Endothelial cell of umbilical vein (primary cell): Measurements from ENCODE around the gene CHD6. TPM values are rescaled to one million over a fixed set of nuclear protein-coding genes. Genes with fewer than 3 reads are reported as not detected.

Experiments used
- BruUV-seq: library from RNA; stranded (reverse); fragments of 400-500 nt; replicated peaks from 2 replicates; lab custom pipeline; 2021; lab: Mats Ljungman, UMichigan
- CTCF ChIA-PET: fragments of 300-600, 350-600 bp; sonication (Branson Sonifier 250); formaldehyde crosslinking; loops from one replicate; lab custom pipeline; 2021; ENCODE audit warnings: antibody characterized with exemption, inconsistent platforms; lab: Charles Lee
- POLR2A ChIA-PET: fragments of 300-600, 350-600 bp; sonication (Branson Sonifier 250); formaldehyde crosslinking; loops from one replicate; lab custom pipeline; 2021; ENCODE audit warnings: antibody characterized with exemption, inconsistent platforms; lab: Charles Lee
- DNase-seq: peaks from one replicate; pipeline ENCODE4 v3.0.0-alpha.2; 2011; ENCODE audit warnings: low read depth, low spot score
- FAIRE-seq: peaks from 2 replicates; lab custom pipeline; 2011; peaks lifted over from hg19 to GRCh38; lab: Jason Lieb, UNC
- H2AFZ ChIP-seq: 2 replicates; pipeline ENCODE4 v1.6.0; 2012; ENCODE audit warnings: low read depth, low read length, control low read depth, inconsistent platforms
- H3K27ac ChIP-seq: 2 replicates; pipeline ENCODE4 v1.5.1; 2011; ENCODE audit warnings: low read depth, mild to moderate bottlenecking, control low read depth, low read length, moderate library complexity; ENCODE audit not compliant: insufficient read depth
- H3K27me3 ChIP-seq, 2 experiments: 2 replicates each; pipeline versions ENCODE4 v1.6.0 to v1.6.1; 2011; ENCODE audit warnings: low read length in 2 of 2, mixed read lengths in 1 of 2; ENCODE audit not compliant: control insufficient read depth in 2 of 2, insufficient read depth in 2 of 2
- H3K36me3 ChIP-seq, 2 experiments: 2 replicates in 1 of 2; 3 replicates in 1 of 2; pipeline ENCODE4 v1.5.1; 2011; ENCODE audit warnings: low read length in 2 of 2, mild to moderate bottlenecking in 1 of 2, moderate library complexity in 1 of 2; ENCODE audit not compliant: control insufficient read depth in 2 of 2, insufficient read depth in 2 of 2; ENCODE audit errors: extremely low read depth in 1 of 2
- H3K4me1 ChIP-seq: 3 replicates; pipeline ENCODE4 v1.5.1; 2011; ENCODE audit warnings: mild to moderate bottlenecking, low read length; ENCODE audit not compliant: control insufficient read depth, insufficient read depth; ENCODE audit errors: extremely low read depth
- H3K4me2 ChIP-seq: 2 replicates; pipeline ENCODE4 v1.6.1; 2011; ENCODE audit warnings: low read length, control low read depth, mixed read lengths; ENCODE audit not compliant: insufficient read depth
- H3K4me3 ChIP-seq, 3 experiments: fragments of 200-600 bp in 1 of 3; sonication (generic), shearing (Covaris generic) in 1 of 3; replicated peaks in 1 of 3; 2 replicates each; pipeline ENCODE4 v1.5.1; 2011 to 2016; ENCODE audit warnings: control low read depth in 3 of 3, low read length in 3 of 3, mild to moderate bottlenecking in 2 of 3, inconsistent platforms in 1 of 3, low read depth in 1 of 3, moderate library complexity in 1 of 3; ENCODE audit not compliant: insufficient read depth in 1 of 3
- H3K79me2 ChIP-seq: 2 replicates; pipeline ENCODE4 v1.6.0; 2012; ENCODE audit warnings: low read length, inconsistent platforms; ENCODE audit not compliant: control insufficient read depth, insufficient read depth
- H3K9ac ChIP-seq: replicated peaks from 2 replicates; pipeline ENCODE3; 2011; ENCODE audit warnings: low read length, control low read depth; ENCODE audit not compliant: insufficient read depth; ENCODE audit errors: extremely low read depth
- H3K9me1 ChIP-seq: replicated peaks from 3 replicates; pipeline ENCODE4 v1.6.0; 2011; ENCODE audit warnings: mild to moderate bottlenecking, low read length; ENCODE audit not compliant: control insufficient read depth, insufficient read depth; ENCODE audit errors: extremely low read depth
- H3K9me3 ChIP-seq: replicated peaks from 2 replicates; pipeline ENCODE4 v1.5.1; 2012; ENCODE audit warnings: low read length, inconsistent platforms; ENCODE audit not compliant: control insufficient read depth, insufficient read depth
- H4K20me1 ChIP-seq: replicated peaks from 2 replicates; pipeline ENCODE3; 2011; ENCODE audit warnings: mild to moderate bottlenecking, low read length; ENCODE audit not compliant: control insufficient read depth, insufficient read depth; ENCODE audit errors: extremely low read depth
- CTCF ChIP-seq, 2 donors: IDR thresholded peaks; 1 replicate in 1 of 2; 2 replicates in 1 of 2; pipeline ENCODE4 v1.5.1; 2011; ENCODE audit warnings: low read length in 2 of 2, mild to moderate bottlenecking in 2 of 2, moderate library complexity in 2 of 2, control low read depth in 1 of 2, inconsistent platforms in 1 of 2, low read depth in 1 of 2; ENCODE audit not compliant: insufficient read depth in 1 of 2; ENCODE audit errors: extremely low read depth in 1 of 2
- EZH2 ChIP-seq: IDR thresholded peaks from 2 replicates; pipeline ENCODE4 v1.6.1; 2012; ENCODE audit warnings: borderline replicate concordance, low read depth, mild to moderate bottlenecking, moderate library complexity, low read length, inconsistent platforms; ENCODE audit not compliant: severe bottlenecking
- FOS ChIP-seq: IDR thresholded peaks from 2 replicates; pipeline ENCODE4 v1.6.1; 2011; ENCODE audit warnings: mild to moderate bottlenecking, low read length, moderate library complexity, borderline replicate concordance; ENCODE audit not compliant: insufficient read depth
- GATA2 ChIP-seq: IDR thresholded peaks from 2 replicates; pipeline ENCODE4 v1.7.0; 2011; ENCODE audit warnings: low read depth, mild to moderate bottlenecking, moderate library complexity, mixed read lengths, low read length; ENCODE audit not compliant: insufficient read length, insufficient read depth
- JUN ChIP-seq: IDR thresholded peaks from 2 replicates; pipeline ENCODE4 v1.6.1; 2011; ENCODE audit warnings: borderline replicate concordance, low read depth; ENCODE audit not compliant: insufficient read length, insufficient read depth
- MYC ChIP-seq: IDR thresholded peaks from one replicate; pipeline ENCODE4 v1.6.1; 2011; ENCODE audit warnings: mild to moderate bottlenecking, low read depth, low read length
- POLR2A ChIP-seq: IDR thresholded peaks from 2 replicates; pipeline ENCODE4 v1.6.1; 2012; ENCODE audit warnings: low read depth, mild to moderate bottlenecking, control low read depth, low read length
- POLR2AphosphoS5 ChIP-seq: IDR thresholded peaks from 2 replicates; pipeline ENCODE4 v1.6.1; 2012; ENCODE audit warnings: low read depth, mild to moderate bottlenecking, control low read depth, low read length, moderate library complexity; ENCODE audit not compliant: insufficient read depth
- dilution Hi-C: fragments of 300-500 bp; cut with MboI; formaldehyde crosslinking; loops from one replicate; pipeline ENCODE4 v1.15.0; 2019; ENCODE audit warnings: low sequenced_read_pairs; ENCODE audit not compliant: extremely low pct_ligation_motif_present
- intact Hi-C: fragments of 100-400 bp; cut with micrococcal nuclease; formaldehyde crosslinking; loops from one replicate; pipeline ENCODE4 v1.10.0; 2022
- polyA plus RNA-seq, 4 experiments: library from polyadenylated mRNA; depleted of rRNA in 3 of 4; stranded (reverse) in 3 of 4; unstranded in 1 of 4; fragments of >200 nt; gene quantifications; 2 replicates each; pipeline versions ENCODE4 v1.2.1 to v1.2.3, GENCODE V29; 2011 to 2012; ENCODE audit warnings: missing spikeins in 1 of 4
- total RNA-seq: library from RNA; stranded (reverse); gene quantifications from 2 replicates; pipeline ENCODE4 v1.2.3, GENCODE V29; 2021
- TF ChIP-seq, protein P1 (sequence below): IDR thresholded peaks from 2 replicates; pipeline ENCODE4 v1.6.1; 2011; ENCODE audit not compliant: insufficient read depth, insufficient read length

The CHD6 gene
- total and polyA plus RNA-seq, 2 donors (not counting 3 experiments of a cell fraction or from before 2014, with no cell fraction given): 7.2 to 33.7 TPM

GRCh38 chr20:41601742-41602141 is 16.4 kb downstream of the CHD6 start:
- ChIA-PET CTCF (no interaction called here), POLR2A (no interaction called here)
- Histone ChIP-seq H3K36me3 (no peaks in the 10 kb centered on the region), H4K20me1 (peaks cover 5% of the 10 kb centered on the region), H3K4me2 (no peak overlapping the region), H3K27ac (no peak overlapping the region), H3K9me3 (peaks cover 3% of the 10 kb centered on the region), H2AFZ (no peak overlapping the region), H3K9me1 (peaks cover 3% of the 10 kb centered on the region), H3K4me3 (no peak overlapping the region), H3K27me3 (no peaks in the 10 kb centered on the region), H3K9ac (no peak overlapping the region), H3K79me2 (peaks cover 37% of the 10 kb centered on the region), H3K4me1 (no peaks in the 10 kb centered on the region)
- TF ChIP-seq POLR2A (no peak), EZH2 (no peak), JUN (no peak), CTCF (IDR thresholded peaks at IDR 0.05; ENCODE audit: extremely low read depth in 1 of 2, insufficient read depth in 1 of 2, low read depth in 1 of 2, low read length in 2 of 2) (no peak), GATA2 (no peak), FOS (no peak), POLR2AphosphoS5 (no peak), MYC (no peak)
- TF ChIP-seq, protein P1, sequence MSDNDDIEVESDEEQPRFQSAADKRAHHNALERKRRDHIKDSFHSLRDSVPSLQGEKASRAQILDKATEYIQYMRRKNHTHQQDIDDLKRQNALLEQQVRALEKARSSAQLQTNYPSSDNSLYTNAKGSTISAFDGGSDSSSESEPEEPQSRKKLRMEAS: no peak
- dilution Hi-C loops (no loop called here), intact Hi-C loops (no loop called here)
- no peak for DNase-seq
- FAIRE-seq: no peak
- BruUV-seq: no TSS peak
